HepG2 (cell line): ENCODE data around the gene CCSER2. TPM values are rescaled to one million over a fixed set of nuclear protein-coding genes. Genes with fewer than 3 reads are reported as not detected.

ENCODE experiments used
- ATAC-seq: fragments of 200-7000 bp; cut with Tn5 transposase; 3 replicates; pipeline ENCODE4 v1.9.1; 2020; ENCODE audit warnings: mild to moderate bottlenecking, moderate library complexity
- BruUV-seq: library from RNA; stranded (reverse); fragments of 400-500 nt; replicated peaks from 2 replicates; lab custom pipeline; 2021; lab: Mats Ljungman, UMichigan
- CTCF ChIA-PET: fragments of 300-600 bp; formaldehyde crosslinking; extraction: SDS; loops from one replicate; lab custom pipeline; 2021; ENCODE audit warnings: low total read pairs, inconsistent platforms, low intra/inter-chr PET ratio; lab: Yijun Ruan, JAX
- POLR2A ChIA-PET: fragments of 350-600 bp; sonication (Branson Sonifier 250); formaldehyde crosslinking; loops from one replicate; lab custom pipeline; 2020; ENCODE audit warnings: antibody characterized with exemption, inconsistent platforms; lab: Yijun Ruan, JAX
- DNase-seq: peaks from one replicate; pipeline ENCODE4 v3.0.0-alpha.2; 2015; ENCODE audit warnings: low spot score
- FAIRE-seq: peaks from 3 replicates; lab custom pipeline; 2011; peaks lifted over from hg19 to GRCh38; lab: Jason Lieb, UNC
- H2AFZ ChIP-seq: one replicate; pipeline ENCODE4 v1.6.1; 2011; ENCODE audit warnings: low read length, inconsistent platforms
- H3K27ac ChIP-seq: fragments of 300-600 bp; 3 replicates; pipeline ENCODE4 v1.8.0; 2011; ENCODE audit warnings: mixed run types, mild to moderate bottlenecking, mixed read lengths, low read length, inconsistent platforms; ENCODE audit not compliant: insufficient read depth; ENCODE audit errors: extremely low read length
- H3K27me3 ChIP-seq, 2 experiments: fragments of 200-600 bp in 1 of 2; 2 replicates in 1 of 2; 3 replicates in 1 of 2; pipeline versions ENCODE4 v1.6.0 to v1.8.0; 2011; ENCODE audit warnings: low read length in 2 of 2, mild to moderate bottlenecking in 2 of 2, moderate library complexity in 2 of 2, inconsistent platforms in 1 of 2; ENCODE audit not compliant: insufficient read depth in 2 of 2, control insufficient read depth in 1 of 2
- H3K36me3 ChIP-seq, 2 experiments: fragments of 200-600 bp in 1 of 2; replicated peaks in 1 of 2; 2 replicates in 1 of 2; 3 replicates in 1 of 2; pipeline versions ENCODE4 v1.5.1 to v1.8.0; 2011; ENCODE audit warnings: low read length in 2 of 2, inconsistent platforms in 1 of 2; ENCODE audit not compliant: insufficient read depth in 2 of 2, control insufficient read depth in 1 of 2
- H3K4me1 ChIP-seq: 2 replicates; pipeline ENCODE4 v1.5.1; 2012; ENCODE audit warnings: low read length, inconsistent platforms; ENCODE audit not compliant: insufficient read depth
- H3K4me2 ChIP-seq: 2 replicates; pipeline ENCODE4 v1.6.0; 2011; ENCODE audit warnings: low read depth, low read length, inconsistent platforms
- H3K4me3 ChIP-seq, 3 experiments: fragments of 200-600 bp in 1 of 3; sonication (generic), shearing (Covaris generic) in 1 of 3; replicated peaks in 1 of 3; 2 replicates each; pipeline ENCODE4 v1.5.1; 2011 to 2016; ENCODE audit warnings: low read length in 3 of 3, inconsistent platforms in 2 of 3, low read depth in 2 of 3, mild to moderate bottlenecking in 2 of 3, control low read depth in 1 of 3, mixed read lengths in 1 of 3; ENCODE audit not compliant: insufficient read depth in 1 of 3
- H3K79me2 ChIP-seq: one replicate; pipeline ENCODE4 v1.6.1; 2011; ENCODE audit warnings: low read length, inconsistent platforms; ENCODE audit not compliant: insufficient read depth
- H3K9ac ChIP-seq: 2 replicates; pipeline ENCODE4 v1.6.0; 2011; ENCODE audit warnings: mild to moderate bottlenecking, low read depth, low read length, inconsistent platforms; ENCODE audit not compliant: insufficient read depth
- H3K9me3 ChIP-seq: 2 replicates; pipeline ENCODE4 v1.5.1; 2012; ENCODE audit warnings: mild to moderate bottlenecking, low read length
- H4K20me1 ChIP-seq: 2 replicates; pipeline ENCODE4 v1.6.0; 2011; ENCODE audit warnings: inconsistent platforms, mild to moderate bottlenecking, low read length, moderate library complexity; ENCODE audit not compliant: insufficient read depth
- AGO2 ChIP-seq: fragments of 200-400 bp; formaldehyde crosslinking; optimal IDR thresholded peaks from 2 replicates; pipeline ENCODE3; 2017; ENCODE audit warnings: mild to moderate bottlenecking, low read depth, low read length, moderate library complexity
- FOXO4 ChIP-seq: sonication (generic); formaldehyde crosslinking; conservative IDR thresholded peaks from 2 replicates; pipeline ENCODE4 v1.8.1; 2023; ENCODE audit warnings: missing genetic modification reagents
- FOXP1 ChIP-seq, 2 experiments: fragments of 450-650 bp in 1 of 2; IDR thresholded peaks; 2 replicates each; pipeline ENCODE4 v1.6.1; 2017 to 2018; ENCODE audit warnings: antibody characterized with exemption in 1 of 2
- GFI1 ChIP-seq: sonication (generic); formaldehyde crosslinking; IDR thresholded peaks from 2 replicates; pipeline ENCODE4 v1.5.0; 2020; ENCODE audit warnings: missing genetic modification reagents, mild to moderate bottlenecking, borderline replicate concordance
- HNRNPLL ChIP-seq: fragments of 200-400 bp; formaldehyde crosslinking; IDR thresholded peaks from 2 replicates; pipeline ENCODE4 v1.6.1; 2017; ENCODE audit warnings: mild to moderate bottlenecking, low read depth, low read length; ENCODE audit not compliant: poor library complexity, severe bottlenecking
- HOXA3 ChIP-seq: sonication (generic); formaldehyde crosslinking; IDR thresholded peaks from 2 replicates; pipeline ENCODE4 v1.5.0; 2020; ENCODE audit warnings: missing genetic modification reagents
- MBD4 ChIP-seq: IDR thresholded peaks from 2 replicates; pipeline ENCODE4 v1.6.1; 2012; ENCODE audit warnings: low read length, inconsistent platforms, borderline replicate concordance
- RERE ChIP-seq: IDR thresholded peaks from 2 replicates; pipeline ENCODE4 v1.6.1; 2016; ENCODE audit warnings: low read depth, missing genetic modification reagents, missing compliant biosample characterization
- SIN3A ChIP-seq: IDR thresholded peaks from 2 replicates; pipeline ENCODE4 v1.6.1; 2011; ENCODE audit warnings: low read depth, mild to moderate bottlenecking, control low read depth, low read length, borderline replicate concordance
- SMARCC2 ChIP-seq: fragments of 450-650 bp; IDR thresholded peaks from 2 replicates; pipeline ENCODE4 v1.6.1; 2017; ENCODE audit warnings: antibody characterized with exemption, mild to moderate bottlenecking
- SNAPC5 ChIP-seq: sonication (generic); formaldehyde crosslinking; IDR thresholded peaks from 2 replicates; pipeline ENCODE4 v1.8.1; 2023; ENCODE audit warnings: mild to moderate bottlenecking, missing genetic modification reagents, borderline replicate concordance
- ZNF136 ChIP-seq: sonication (generic); formaldehyde crosslinking; IDR thresholded peaks from 2 replicates; pipeline ENCODE4 v1.8.1; 2022; ENCODE audit warnings: low read depth, mild to moderate bottlenecking, moderate library complexity, missing genetic modification reagents
- ZNF281 ChIP-seq: sonication (generic); formaldehyde crosslinking; IDR thresholded peaks from 2 replicates; pipeline ENCODE4 v1.4.0; 2020; ENCODE audit warnings: missing genetic modification reagents, borderline replicate concordance
- ZNF589 ChIP-seq: sonication (generic); formaldehyde crosslinking; conservative IDR thresholded peaks from 2 replicates; pipeline ENCODE4 v1.8.0; 2022; ENCODE audit warnings: mild to moderate bottlenecking, moderate library complexity, missing genetic modification reagents
- WGBS: methylation state at CpG from one replicate; pipeline ENCODE4 v1.1.6; 2017; ENCODE audit warnings: low lambda C conversion rate; 5-methylcytosine and 5-hydroxymethylcytosine counted together
- in situ Hi-C: cut with HindIII; loops from 2 replicates; pipeline ENCODE4 v1.10.0; 2017; ENCODE audit warnings: low pct_unique_long_range_greater_than_20kb; ENCODE audit not compliant: extremely low pct_ligation_motif_present
- intact Hi-C: fragments of 100-400 bp; cut with micrococcal nuclease; formaldehyde crosslinking; loops from one replicate; pipeline ENCODE4 v1.10.0; 2022; ENCODE audit not compliant: unreplicated experiment
- polyA plus RNA-seq, 8 experiments: library from polyadenylated mRNA; depleted of rRNA in 3 of 8; stranded (reverse) in 7 of 8; unstranded in 1 of 8; fragments of >200 nt; fragmentation: Illumina TruSeq in 4 of 8; extraction: Trizol in 4 of 8; gene quantifications; 2 replicates each; pipeline versions ENCODE4 v1.2.1 to v1.2.3, GENCODE V29; 2011 to 2016; ENCODE audit warnings: low read depth in 4 of 8, missing spikeins in 1 of 8, mixed read lengths in 1 of 8; ENCODE audit not compliant: insufficient read depth in 1 of 8
- total RNA-seq, 5 experiments: library from RNA; depleted of rRNA; stranded (reverse); fragments of >200 nt; fragmentation: Illumina TruSeq; extraction: Trizol; gene quantifications; 2 replicates each; pipeline ENCODE4 v1.2.3, GENCODE V29; 2016; ENCODE audit warnings: low read depth in 1 of 5

CCSER2 gene
- total and polyA plus RNA-seq, 2 of the 13 experiments (the other 11 are each of a cell fraction or from before 2014, with no cell fraction given), result 13.3 to 17.2 TPM

- intact Hi-C loops, result no loop called here
- no peaks in the 10 kb centered on the region for H3K9me3 ChIP-seq
- peaks cover 8% of the 10 kb centered on the region for H3K4me1 ChIP-seq
- ATAC-seq, result no peak
- H3K4me2 ChIP-seq, result no peak overlapping the region
- H3K27ac ChIP-seq, result no peak overlapping the region
- WGBS, result 0% methylated on average over 1 of the region's 1 CpG
- no peaks in the 10 kb centered on the region for H3K36me3 ChIP-seq
- in situ Hi-C loops, result no loop called here
- POLR2A ChIA-PET, result no interaction called here
- no peak for DNase-seq
- no peaks in the 10 kb centered on the region for H3K27me3 ChIP-seq
- no peak for FAIRE-seq
- no peak overlapping the region for H2AFZ ChIP-seq
- no peak overlapping the region for H3K9ac ChIP-seq
- CTCF ChIA-PET, result no interaction called here
- no peak overlapping the region for H3K4me3 ChIP-seq
- no peaks in the 10 kb centered on the region for H4K20me1 ChIP-seq
- BruUV-seq, result no TSS peak
- H3K79me2 ChIP-seq, result no peaks in the 10 kb centered on the region
- TF ChIP-seq AGO2, result no peak
- no peak for TF ChIP-seq RERE
- no peak for TF ChIP-seq SMARCC2
- TF ChIP-seq HOXA3 (CRISPR knock-in tag), result no peak
- no peak for TF ChIP-seq ZNF589 (CRISPR knock-in tag)
- no peak for TF ChIP-seq ZNF136 (CRISPR knock-in tag)
- no peak for TF ChIP-seq MBD4
- no peak for TF ChIP-seq FOXO4 (CRISPR knock-in tag)
- no peak for TF ChIP-seq ZNF281 (CRISPR knock-in tag)
- TF ChIP-seq GFI1, result no peak
- no peak for TF ChIP-seq FOXP1 (IDR thresholded peaks at IDR 0.05)
- no peak for TF ChIP-seq FOXP1 (CRISPR knock-in tag; IDR thresholded peaks at IDR 0.05)
- TF ChIP-seq SIN3A, result no peak
- no peak for TF ChIP-seq HNRNPLL
- no peak for TF ChIP-seq SNAPC5 (CRISPR knock-in tag)
Measured at GRCh38 chr10:84289521-84290200, 38.7 kb upstream of the CCSER2 start.
